Activated CD8-positive, alpha-beta memory T cell treated with anti-CD3 and anti-CD28 coated beads, Interleukin-2, amount 50 U/mL, for 4 hours (primary cell): ENCODE measurements around the gene TGFBR3.
"Not testable (repeated sequence)": the region's sequence is repeated elsewhere in the genome, so short reads cannot be mapped to it uniquely, and the experiment has no call there.

ENCODE experiments used
- DNase-seq: peaks from one replicate; pipeline ENCODE4 v3.0.0-alpha.2; 2020

Gene TGFBR3

GRCh38 chr1:91679446-91679845 lies 206.5 kb downstream of the TGFBR3 start:
- no peak for DNase-seq

- no peak for DNase-seq
These were observed 209.9 kb downstream of the TGFBR3 start for GRCh38 chr1:91676030-91676429.

- DNase-seq = no peak
These were observed 211.8 kb downstream of the TGFBR3 start for GRCh38 chr1:91674107-91674506.

GRCh38 chr1:91673613-91674012 lies 212.3 kb downstream of the TGFBR3 start:
- DNase-seq = no peak

DNA sequence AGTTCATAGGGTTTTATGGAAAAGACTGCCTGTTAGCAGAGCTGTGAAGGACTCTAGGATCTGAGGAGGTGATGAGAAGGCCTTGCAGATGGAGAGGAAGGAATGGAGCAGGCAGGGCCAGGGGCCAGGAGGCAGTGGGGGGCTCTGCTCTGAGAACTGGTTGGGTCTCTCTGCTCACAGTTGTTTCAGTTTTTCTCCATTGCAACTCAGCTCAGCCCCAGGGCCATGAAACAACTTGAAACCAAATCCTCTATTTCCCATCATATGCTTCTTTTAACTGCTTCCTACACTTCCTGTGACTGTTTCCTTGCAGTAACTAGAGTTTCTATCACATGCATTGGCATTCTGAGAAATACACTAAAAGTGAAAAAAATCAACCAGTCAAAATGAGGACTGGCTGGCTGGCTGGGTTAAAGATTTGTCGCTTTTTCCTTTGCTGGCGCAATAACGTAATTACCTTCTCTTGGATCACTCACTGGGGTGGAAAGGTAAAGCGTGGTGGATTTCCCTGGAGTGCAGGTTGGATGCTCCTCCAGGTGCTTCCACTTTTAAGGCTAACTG lies 213.3 kb downstream of the TGFBR3 start:
- no peak for DNase-seq

DNA sequence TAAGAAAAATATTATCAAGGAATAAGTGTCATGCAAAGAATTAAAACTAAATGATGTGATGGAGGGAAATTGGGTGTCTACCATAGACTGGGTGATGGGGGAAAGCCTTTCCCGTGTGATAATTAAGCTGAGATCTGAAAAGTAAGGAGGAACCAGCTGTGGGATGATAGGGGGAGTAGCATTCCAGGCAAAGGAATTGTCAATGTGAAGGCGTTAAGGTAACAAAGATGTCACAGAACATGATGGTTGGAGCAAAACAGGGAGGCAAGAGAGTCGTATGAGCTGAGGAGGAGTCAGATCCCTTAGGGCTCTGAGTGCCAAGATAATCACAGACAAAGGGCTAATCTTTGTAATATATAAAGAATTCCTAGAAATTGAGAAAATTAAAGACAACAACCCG lies 215.2 kb downstream of the TGFBR3 start:
- DNase-seq = no peak

GRCh38 chr1:91669584-91670350 lies 216.2 kb downstream of the TGFBR3 start:
- no peak for DNase-seq

- not testable (repeated sequence) for DNase-seq
These were observed 219.3 kb downstream of the TGFBR3 start for GRCh38 chr1:91666651-91667050.

GRCh38 chr1:91661121-91661520 lies 224.8 kb downstream of the TGFBR3 start:
- DNase-seq = no peak

GRCh38 chr1:91660708-91661107 lies 225.2 kb downstream of the TGFBR3 start:
- DNase-seq = no peak

- no peak for DNase-seq
These were observed 230.0 kb downstream of the TGFBR3 start for GRCh38 chr1:91655912-91656449.

GRCh38 chr1:91653183-91653582 lies 232.8 kb downstream of the TGFBR3 start:
- no peak for DNase-seq

GRCh38 chr1:91651661-91652071 lies 234.3 kb downstream of the TGFBR3 start:
- DNase-seq = no peak

DNA sequence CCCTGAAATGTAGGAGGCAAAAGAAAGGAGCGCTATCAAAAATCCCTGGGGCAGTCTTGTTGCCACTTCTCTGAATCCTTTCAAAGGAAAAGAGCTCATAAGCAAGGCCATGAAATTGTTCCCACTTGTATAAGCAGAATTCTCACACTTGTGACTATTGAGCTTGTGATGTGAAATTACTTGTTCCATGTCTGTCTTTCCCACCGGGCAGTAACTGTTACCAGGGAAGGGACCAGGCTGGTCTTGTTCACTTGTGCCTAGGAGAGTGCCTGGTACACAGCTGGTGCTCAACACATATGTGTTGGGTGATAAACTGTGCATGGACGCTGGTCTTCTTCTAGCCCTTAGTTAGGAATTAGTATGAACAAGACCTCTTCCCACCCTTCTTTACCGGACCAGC lies 234.7 kb downstream of the TGFBR3 start:
- no peak for DNase-seq

- no peak for DNase-seq
These were observed 235.2 kb downstream of the TGFBR3 start for GRCh38 chr1:91650764-91651163.

GRCh38 chr1:91647061-91647460 lies 238.9 kb downstream of the TGFBR3 start:
- no peak for DNase-seq

DNA sequence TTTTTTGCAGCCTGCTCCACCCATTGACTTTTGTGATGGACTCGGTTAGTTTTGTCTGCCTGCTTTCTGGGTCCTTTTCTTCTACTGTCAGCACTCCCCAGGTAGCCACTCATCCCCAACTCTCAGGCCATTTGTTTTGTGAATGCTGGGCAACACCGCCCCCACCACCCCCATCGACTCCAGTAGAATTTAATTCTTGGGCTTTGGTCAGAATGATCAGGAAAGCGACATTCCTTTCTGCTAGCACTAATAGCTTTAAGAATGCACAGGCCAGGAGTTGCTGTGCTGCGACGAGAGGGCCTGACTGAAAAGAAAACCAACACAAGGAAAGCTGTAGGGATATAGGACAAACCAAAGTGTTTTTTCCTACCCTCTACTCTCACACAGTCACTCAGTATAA lies 240.9 kb downstream of the TGFBR3 start:
- no peak for DNase-seq

DNA sequence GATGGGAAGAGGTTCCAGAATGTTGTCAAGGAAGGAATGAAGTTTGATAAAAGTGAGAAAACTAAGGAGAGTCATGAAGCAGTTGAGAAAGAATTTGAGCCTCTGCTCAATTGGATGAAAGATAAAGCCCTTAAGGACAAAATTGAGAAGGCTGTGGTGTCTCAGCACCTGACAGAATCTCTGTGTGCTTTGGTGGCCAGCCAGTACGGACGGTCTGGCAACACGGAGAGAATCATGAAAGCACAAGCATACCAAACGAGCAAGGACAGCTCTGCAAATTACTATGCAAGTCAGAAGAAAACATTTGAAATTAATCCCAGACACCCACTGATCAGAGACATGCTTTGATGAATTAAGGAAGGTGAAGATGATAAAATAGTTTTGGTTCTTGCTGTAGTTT lies 242.5 kb downstream of the TGFBR3 start:
- DNase-seq = no peak

- no peak for DNase-seq
These were observed 244.9 kb downstream of the TGFBR3 start for GRCh38 chr1:91640877-91641526.

GRCh38 chr1:91637539-91637994 lies 248.4 kb downstream of the TGFBR3 start:
- no peak for DNase-seq

DNA sequence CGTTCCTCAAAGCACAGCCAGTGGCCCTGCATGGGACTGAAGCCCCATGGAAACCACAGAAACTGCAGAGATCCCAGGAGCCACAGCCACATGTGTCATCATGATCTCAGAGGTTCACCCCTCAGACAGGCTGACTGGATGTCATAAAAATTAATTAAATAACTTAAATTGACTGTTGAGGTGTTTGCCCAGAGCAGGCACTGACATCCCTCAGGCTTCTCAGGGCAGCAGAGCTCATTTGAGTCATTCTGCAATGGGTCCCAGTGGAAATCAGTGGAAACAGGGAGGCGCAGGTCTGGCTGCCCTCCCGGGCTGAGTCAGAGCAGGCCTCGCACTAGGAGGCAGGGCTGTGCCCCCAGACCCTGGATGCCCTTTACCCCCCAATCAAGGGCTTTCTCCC lies 250.2 kb downstream of the TGFBR3 start:
- no peak for DNase-seq

GRCh38 chr1:91633438-91633837 lies 252.5 kb downstream of the TGFBR3 start:
- no peak for DNase-seq

DNA sequence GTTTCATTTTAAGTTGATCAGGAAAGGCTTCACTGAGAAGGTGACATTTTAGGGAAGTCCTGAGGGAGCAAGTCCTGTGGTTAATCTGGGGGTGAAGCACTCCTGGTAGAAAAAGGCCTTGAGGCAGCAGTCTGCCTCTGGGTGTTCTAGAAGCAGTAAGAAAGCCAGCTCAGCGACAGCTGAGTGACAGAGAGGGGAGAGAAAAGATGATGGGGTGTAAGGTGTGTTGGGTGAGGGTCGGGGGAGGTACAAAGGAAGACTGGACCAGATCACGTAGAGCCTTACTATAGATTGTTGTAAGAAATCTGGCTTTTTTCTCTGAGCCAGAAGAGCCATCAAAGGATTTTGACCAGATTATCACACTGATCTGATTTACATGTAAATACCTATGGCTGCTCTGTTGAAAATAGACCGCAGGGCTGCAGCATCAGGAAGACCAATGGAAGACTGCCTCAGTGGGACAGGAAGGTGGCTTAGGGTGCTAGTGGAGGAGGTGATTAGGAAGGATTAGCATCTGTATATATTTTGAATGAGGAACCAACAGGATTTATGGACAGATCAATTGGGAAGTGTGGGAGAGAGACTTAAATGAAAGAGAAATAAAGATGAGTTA lies 254.1 kb downstream of the TGFBR3 start:
- no peak for DNase-seq

DNA sequence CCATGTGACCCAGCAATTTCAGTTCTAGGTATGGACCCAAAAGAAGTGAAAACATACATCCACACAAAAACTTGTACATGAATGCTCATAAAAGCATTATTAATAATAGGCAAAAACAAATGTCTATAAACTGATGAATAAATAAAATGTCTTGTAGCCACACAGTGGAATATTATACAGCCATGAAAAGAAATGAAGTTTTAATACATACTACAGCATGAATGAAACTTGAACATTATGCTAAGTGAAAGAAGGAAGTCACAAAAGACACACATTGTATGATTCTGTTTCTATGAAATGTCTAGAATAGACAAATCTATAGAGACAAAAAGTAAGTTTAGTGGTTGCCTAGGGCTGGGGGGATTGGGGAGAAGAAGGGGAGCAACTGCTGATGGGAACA lies 255.1 kb downstream of the TGFBR3 start:
- DNase-seq = no peak
